Neuronal stem cell (in vitro differentiated cells): ENCODE results near the gene CELF4.

Experiments used
- DNase-seq: peaks from one replicate; pipeline ENCODE4 v3.0.0-alpha.2; 2013; ENCODE audit warnings: low spot score
- H2AFZ ChIP-seq: one replicate; pipeline ENCODE4 v1.6.1; 2013; ENCODE audit warnings: mild to moderate bottlenecking, low read length, inconsistent platforms
- H2AK5ac ChIP-seq: 2 replicates; pipeline ENCODE4 v1.6.1; 2013; ENCODE audit warnings: low read depth, mild to moderate bottlenecking, inconsistent platforms, low read length, moderate library complexity, mixed read lengths
- H2BK120ac ChIP-seq: 2 replicates; pipeline ENCODE4 v1.6.1; 2013; ENCODE audit warnings: low read depth, mild to moderate bottlenecking, inconsistent platforms, low read length, moderate library complexity, mixed read lengths
- H2BK12ac ChIP-seq: one replicate; pipeline ENCODE4 v1.6.1; 2013; ENCODE audit warnings: low read length, inconsistent platforms
- H2BK15ac ChIP-seq: 2 replicates; pipeline ENCODE4 v1.6.1; 2013; ENCODE audit warnings: mild to moderate bottlenecking, low read length, inconsistent platforms, mixed read lengths
- H2BK5ac ChIP-seq: one replicate; pipeline ENCODE4 v1.6.1; 2013; ENCODE audit warnings: inconsistent platforms, mild to moderate bottlenecking, low read length, moderate library complexity
- H3K14ac ChIP-seq: one replicate; pipeline ENCODE4 v1.6.1; 2013; ENCODE audit warnings: low read length, inconsistent platforms
- H3K18ac ChIP-seq: 2 replicates; pipeline ENCODE4 v1.6.1; 2013; ENCODE audit warnings: low read length, inconsistent platforms
- H3K23ac ChIP-seq: 2 replicates; pipeline ENCODE4 v1.6.1; 2013; ENCODE audit warnings: low read depth, mild to moderate bottlenecking, mixed read lengths, low read length, inconsistent platforms; ENCODE audit not compliant: poor library complexity
- H3K27ac ChIP-seq: replicated peaks from 3 replicates; pipeline ENCODE4 v1.5.1; 2013; ENCODE audit warnings: low read length, inconsistent platforms
- H3K27me3 ChIP-seq, 3 experiments: 2 replicates each; pipeline ENCODE4 v1.6.1; 2013; ENCODE audit warnings: low read length in 3 of 3, mild to moderate bottlenecking in 2 of 3, inconsistent platforms in 1 of 3, low read depth in 1 of 3, mixed read lengths in 1 of 3, moderate library complexity in 1 of 3; ENCODE audit not compliant: control insufficient read depth in 3 of 3, insufficient read depth in 3 of 3
- H3K36me3 ChIP-seq, 2 donors: replicated peaks in 1 of 2; 2 replicates each; pipeline ENCODE4 v1.6.1; 2013; ENCODE audit warnings: low read length in 2 of 2; ENCODE audit not compliant: control insufficient read depth in 2 of 2, insufficient read depth in 2 of 2
- H3K4ac ChIP-seq: 2 replicates; pipeline ENCODE4 v1.6.1; 2013; ENCODE audit warnings: inconsistent platforms, mild to moderate bottlenecking, low read length, moderate library complexity
- H3K4me1 ChIP-seq, 2 donors: 1 replicate in 1 of 2; 2 replicates in 1 of 2; pipeline ENCODE4 v1.6.1; 2013; ENCODE audit warnings: low read length in 2 of 2, low read depth in 1 of 2; ENCODE audit not compliant: control insufficient read depth in 2 of 2, insufficient read depth in 1 of 2
- H3K4me2 ChIP-seq: one replicate; pipeline ENCODE4 v1.6.1; 2013; ENCODE audit warnings: mild to moderate bottlenecking, low read length, inconsistent platforms; ENCODE audit not compliant: insufficient read depth, poor library complexity, severe bottlenecking
- H3K4me3 ChIP-seq, 2 donors: 2 replicates each; pipeline ENCODE4 v1.5.1; 2013; ENCODE audit warnings: low read length in 2 of 2, mild to moderate bottlenecking in 2 of 2, inconsistent platforms in 1 of 2, moderate library complexity in 1 of 2
- H3K79me1 ChIP-seq: one replicate; pipeline ENCODE4 v1.6.1; 2013; ENCODE audit warnings: low read depth, mild to moderate bottlenecking, inconsistent platforms, low read length, moderate library complexity
- H3K9ac ChIP-seq: one replicate; pipeline ENCODE4 v1.6.1; 2013; ENCODE audit warnings: mild to moderate bottlenecking, low read depth, low read length, inconsistent platforms; ENCODE audit not compliant: poor library complexity
- H3K9me3 ChIP-seq, 2 donors: replicated peaks in 1 of 2; 2 replicates each; pipeline versions ENCODE3 to v1.6.1; 2013; ENCODE audit warnings: low read length in 2 of 2, mild to moderate bottlenecking in 2 of 2, inconsistent platforms in 1 of 2, low read depth in 1 of 2, mixed read lengths in 1 of 2, moderate library complexity in 1 of 2; ENCODE audit not compliant: control insufficient read depth in 2 of 2, insufficient read depth in 1 of 2
- H4K8ac ChIP-seq: one replicate; pipeline ENCODE4 v1.6.1; 2013; ENCODE audit warnings: low read depth, mild to moderate bottlenecking, inconsistent platforms, low read length, moderate library complexity
- H4K91ac ChIP-seq: one replicate; pipeline ENCODE4 v1.6.1; 2013; ENCODE audit warnings: low read length, low read depth, mild to moderate bottlenecking, inconsistent platforms; ENCODE audit not compliant: poor library complexity
- WGBS, 2 donors: extraction: QIAGEN DNeasy Blood & Tissue Kit; methylation state at CpG; one replicate each; pipeline ENCODE4 v1.1.7; 2013; ENCODE audit warnings: missing lambda C conversion rate in 2 of 2, mixed read lengths in 1 of 2; ENCODE audit not compliant: insufficient read length in 2 of 2, insufficient replicate concordance in 1 of 2; ENCODE audit errors: extremely low coverage in 2 of 2; 5-methylcytosine and 5-hydroxymethylcytosine counted together

Gene CELF4

DNA sequence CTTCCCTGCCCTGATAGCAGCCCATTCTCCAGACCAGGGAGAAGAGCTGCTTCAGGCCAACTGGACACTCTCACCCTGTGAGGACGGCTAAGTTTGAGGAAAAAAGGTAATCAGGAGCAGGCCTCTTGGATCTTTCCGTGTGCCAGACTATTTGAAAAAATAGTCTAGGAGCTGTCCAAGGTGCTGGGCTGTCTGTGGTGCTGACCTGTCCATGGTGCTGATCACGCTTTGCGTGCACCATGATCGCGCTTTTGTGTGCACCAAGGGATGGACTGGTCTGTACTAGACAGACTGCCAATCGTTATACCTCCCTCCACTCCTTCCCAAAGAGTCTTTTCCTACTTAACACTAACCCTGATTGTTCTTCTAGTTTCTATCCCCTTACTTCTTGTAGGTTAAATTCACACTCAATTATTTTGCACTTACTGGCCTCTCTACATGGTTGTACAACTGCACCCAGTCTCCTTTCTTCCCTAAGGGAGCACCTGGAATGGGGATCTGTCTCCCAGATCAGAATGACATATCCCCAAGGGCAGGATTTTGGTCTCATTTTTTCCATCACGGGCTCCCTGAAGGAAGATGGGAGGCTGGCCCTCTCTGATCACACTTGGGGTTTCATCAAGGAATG lies 295.4 kb downstream of the CELF4 start:
- peak; percentile 89 for DNase-seq
- H3K9ac ChIP-seq = no peak overlapping the region
- no peak overlapping the region for H3K4me2 ChIP-seq
- H4K91ac ChIP-seq = no peak overlapping the region
- no peak overlapping the region for H3K18ac ChIP-seq
- H2BK120ac ChIP-seq = no peak overlapping the region
- WGBS, 2 donors = no CpG with 5 or more reads among the region's 8 CpGs
- H2BK15ac ChIP-seq = no peak overlapping the region
- H2BK5ac ChIP-seq = no peak overlapping the region
- H2AFZ ChIP-seq = no peak overlapping the region
- no peak overlapping the region for H3K27ac ChIP-seq
- H4K8ac ChIP-seq = no peak overlapping the region
- no peak overlapping the region for H3K14ac ChIP-seq
- H3K36me3 ChIP-seq = no peaks in the 10 kb centered on the region
- no peak overlapping the region for H2AK5ac ChIP-seq
- H2BK12ac ChIP-seq = no peak overlapping the region
- no peaks in the 10 kb centered on the region for H3K9me3 ChIP-seq
- H3K4me1 ChIP-seq = peaks cover 0 to 2% of the 10 kb centered on the region in 2 donors
- H3K27me3 ChIP-seq = no peaks in the 10 kb centered on the region
- no peak overlapping the region for H3K23ac ChIP-seq
- H3K4me3 ChIP-seq = no peak overlapping the region
- no peaks in the 10 kb centered on the region for H3K79me1 ChIP-seq
- H3K4ac ChIP-seq = no peak overlapping the region

DNA sequence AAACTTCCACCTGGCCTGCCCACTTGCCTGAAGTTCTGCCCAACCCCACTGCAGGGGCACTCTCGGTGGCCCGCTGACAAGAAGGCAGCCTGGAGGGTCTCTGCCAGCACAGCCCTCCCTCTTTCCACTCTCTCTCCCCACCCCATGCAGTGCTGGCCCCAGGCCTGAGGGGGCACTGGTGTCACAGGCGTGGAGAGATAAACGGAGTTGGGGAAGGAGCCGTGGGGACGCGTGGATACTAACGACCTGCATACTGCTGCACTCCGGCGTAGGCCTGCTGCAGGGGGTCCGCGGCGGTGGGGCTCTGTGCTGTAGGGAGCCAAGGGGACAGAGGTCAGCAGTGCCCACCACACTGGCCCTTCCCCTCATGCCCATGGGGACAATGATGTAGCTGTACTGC lies 299.3 kb downstream of the CELF4 start:
- Histone ChIP-seq H2BK5ac (no peak overlapping the region), H3K4me2 (no peak overlapping the region), H2BK120ac (no peak overlapping the region), H3K14ac (no peak overlapping the region), H3K4me1 (peaks cover 0 to 5% of the 10 kb centered on the region in 2 donors), H2AFZ (no peak overlapping the region), H3K79me1 (peaks cover 2% of the 10 kb centered on the region), H3K9me3 (peaks cover 0 to 3% of the 10 kb centered on the region in 2 donors), H2AK5ac (no peak overlapping the region), H2BK15ac (no peak overlapping the region), H3K23ac (peak overlapping the region; percentile 27), H3K36me3 (peaks cover 0 to 3% of the 10 kb centered on the region in 2 donors), H2BK12ac (peak overlapping the region; percentile 66), H3K27ac (no peak overlapping the region), H3K4ac (no peak overlapping the region), H3K4me3 (no peak overlapping the region), H3K9ac (no peak overlapping the region), H4K8ac (no peak overlapping the region), H3K27me3 (peaks cover 0 to 6% (median 0%) of the 10 kb centered on the region in 3 experiments), H3K18ac (peak overlapping the region; percentile 33), H4K91ac (no peak overlapping the region)
- DNase-seq = no peak
- no CpG with 5 or more reads among the region's 13 CpGs for WGBS, 2 donors

DNA sequence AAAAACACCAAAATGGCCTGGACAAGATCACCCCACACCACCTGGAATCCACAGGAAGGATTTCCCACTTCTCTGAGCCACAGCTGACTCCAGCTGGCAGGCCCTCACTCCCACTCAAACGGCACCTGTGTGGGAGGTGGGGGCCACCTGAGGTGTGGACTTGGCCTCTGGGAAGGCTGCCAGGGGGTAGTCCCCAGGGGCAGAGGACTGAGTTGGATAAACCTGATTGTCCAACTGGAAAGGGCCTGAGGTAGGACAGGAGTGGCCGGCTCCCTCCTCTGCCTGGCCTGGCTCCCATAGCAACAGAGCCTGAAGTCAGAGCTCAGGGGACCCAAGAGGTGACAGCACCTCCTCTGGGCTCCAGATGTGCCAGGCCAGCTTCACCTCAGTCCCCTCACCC lies 300.2 kb downstream of the CELF4 start:
- Histone ChIP-seq H3K9me3 (peaks cover 0 to 3% of the 10 kb centered on the region in 2 donors), H3K4me3 (no peak overlapping the region), H2BK12ac (no peak overlapping the region), H4K91ac (no peak overlapping the region), H2AFZ (no peak overlapping the region), H3K18ac (peak overlapping the region; percentile 21), H3K4me1 (peaks cover 0 to 5% of the 10 kb centered on the region in 2 donors), H3K27me3 (peaks cover 0 to 10% (median 0%) of the 10 kb centered on the region in 3 experiments), H3K36me3 (peaks cover 0 to 3% of the 10 kb centered on the region in 2 donors), H2BK5ac (no peak overlapping the region), H3K4me2 (no peak overlapping the region), H2BK120ac (no peak overlapping the region), H2AK5ac (no peak overlapping the region), H4K8ac (no peak overlapping the region), H3K9ac (peak overlapping the region; percentile 9), H2BK15ac (no peak overlapping the region), H3K4ac (no peak overlapping the region), H3K14ac (peak overlapping the region; percentile 40), H3K27ac (no peak overlapping the region), H3K23ac (peak overlapping the region; percentile 49), H3K79me1 (peaks cover 2% of the 10 kb centered on the region)
- WGBS, 2 donors = no CpG with 5 or more reads among the region's 2 CpGs
- DNase-seq = no peak

DNA sequence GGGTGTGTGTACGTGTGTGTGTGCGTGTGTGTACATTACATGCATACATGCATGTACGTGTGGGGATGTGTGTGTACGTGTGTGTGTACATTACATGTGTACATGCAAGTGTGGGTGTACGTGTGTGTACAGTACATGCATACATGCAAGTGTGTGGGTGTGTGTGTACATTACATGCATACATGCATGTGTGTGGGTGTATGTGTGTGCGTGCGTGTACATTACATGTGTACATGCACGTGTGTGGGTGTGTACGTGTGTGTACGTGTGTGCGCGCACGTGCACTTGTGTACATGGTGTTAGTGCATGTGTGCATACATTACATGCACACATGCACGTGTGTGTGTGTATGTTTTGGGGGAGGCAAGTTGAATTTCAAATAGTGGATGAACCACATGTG lies 300.6 kb downstream of the CELF4 start:
- H2AFZ ChIP-seq = no peak overlapping the region
- no peak overlapping the region for H2AK5ac ChIP-seq
- no peak overlapping the region for H3K18ac ChIP-seq
- no peak overlapping the region for H2BK15ac ChIP-seq
- no peak overlapping the region for H3K27ac ChIP-seq
- H2BK120ac ChIP-seq = no peak overlapping the region
- H3K36me3 ChIP-seq = peaks cover 0 to 3% of the 10 kb centered on the region in 2 donors
- peaks cover 0 to 13% (median 0%) of the 10 kb centered on the region in 3 experiments for H3K27me3 ChIP-seq
- WGBS, 2 donors = no CpG with 5 or more reads among the region's 14 CpGs
- H4K91ac ChIP-seq = no peak overlapping the region
- H3K23ac ChIP-seq = no peak overlapping the region
- H3K9me3 ChIP-seq = peaks cover 0 to 3% of the 10 kb centered on the region in 2 donors
- H3K4me3 ChIP-seq = peak overlapping the region in 1 of 2 donors; percentile 65
- peaks cover 2% of the 10 kb centered on the region for H3K79me1 ChIP-seq
- H2BK12ac ChIP-seq = no peak overlapping the region
- no peak overlapping the region for H4K8ac ChIP-seq
- peaks cover 0 to 5% of the 10 kb centered on the region in 2 donors for H3K4me1 ChIP-seq
- no peak overlapping the region for H2BK5ac ChIP-seq
- peak overlapping the region; percentile 85 for H3K9ac ChIP-seq
- no peak overlapping the region for H3K4me2 ChIP-seq
- H3K4ac ChIP-seq = no peak overlapping the region
- DNase-seq = no peak
- H3K14ac ChIP-seq = peak overlapping the region; percentile 49
